Sigmoid colon (tissue), 7 donors: ENCODE measurements around the gene MXD3. TPM values are rescaled to one million over a fixed set of nuclear protein-coding genes. Genes with fewer than 3 reads are reported as not detected.

Experiments
- DNase-seq: peaks from one replicate; pipeline ENCODE4 v3.0.0-alpha.2; 2019
- H3K27ac ChIP-seq, 4 donors: fragments of 200-600 bp; sonication (generic); one replicate each; pipeline ENCODE4 v1.5.1; 2016 to 2019; ENCODE audit warnings: mild to moderate bottlenecking in 1 of 4
- H3K27me3 ChIP-seq, 3 donors: fragments of 200-600 bp; sonication (generic); one replicate each; pipeline ENCODE4 v1.5.1; 2019; ENCODE audit warnings: mild to moderate bottlenecking in 1 of 3
- H3K36me3 ChIP-seq, 4 donors: fragments of 200-600 bp; sonication (generic); one replicate each; pipeline ENCODE4 v1.5.1; 2016 to 2019
- H3K4me1 ChIP-seq, 4 donors: fragments of 200-600 bp; sonication (generic); one replicate each; pipeline ENCODE4 v1.5.1; 2017 to 2019
- H3K4me3 ChIP-seq, 4 donors: fragments of 200-600 bp; sonication (generic); one replicate each; pipeline ENCODE4 v1.5.1; 2017 to 2019; ENCODE audit warnings: mild to moderate bottlenecking in 2 of 4, moderate library complexity in 1 of 4
- H3K9me3 ChIP-seq, 4 donors: fragments of 200-600 bp in 3 of 4; sonication (generic) in 3 of 4; one replicate each; pipeline versions ENCODE4 v1.5.1 to v1.6.1; 2013 to 2019
- EP300 ChIP-seq, 4 donors: sonication (generic); formaldehyde crosslinking; IDR thresholded peaks; one replicate each; pipeline ENCODE4 v1.6.1; 2017; ENCODE audit warnings: antibody characterized with exemption in 4 of 4
- POLR2A ChIP-seq, 2 donors: fragments of 450-650 bp; IDR thresholded peaks; one replicate each; pipeline ENCODE4 v1.6.1; 2016; ENCODE audit warnings: antibody characterized with exemption in 2 of 2, mild to moderate bottlenecking in 2 of 2, moderate library complexity in 2 of 2
- POLR2AphosphoS5 ChIP-seq, 4 donors: sonication (generic); formaldehyde crosslinking; IDR thresholded peaks; one replicate each; pipeline ENCODE4 v1.6.1; 2017; ENCODE audit warnings: antibody characterized with exemption in 4 of 4
- WGBS, 2 donors: extraction: QIAGEN DNeasy Blood & Tissue Kit; methylation state at CpG; one replicate each; pipeline ENCODE4 v1.1.7; 2013; 5-methylcytosine and 5-hydroxymethylcytosine counted together
- intact Hi-C: fragments of 100-400 bp; cut with DNase I; formaldehyde crosslinking; loops from one replicate; pipeline ENCODE4 v1.15.1; 2023
- polyA plus RNA-seq, 3 donors: library from polyadenylated mRNA; stranded (reverse); fragments of 200-250 nt; gene quantifications; one replicate each; pipeline ENCODE4 v1.2.3, GENCODE V29; 2013
- total RNA-seq, 4 donors: library from RNA; depleted of rRNA; stranded (reverse); fragments of >200 nt; gene quantifications; one replicate each; pipeline ENCODE4 v1.1.0, GENCODE V29; 2016
- TF ChIP-seq, protein P1 (sequence below), 4 experiments: fragments of 450-650 bp in 3 of 4; fragments of 200-600 bp in 1 of 4; IDR thresholded peaks; one replicate each; pipeline ENCODE4 v1.5.1; 2016 to 2019; ENCODE audit warnings: antibody characterized with exemption in 4 of 4, mild to moderate bottlenecking in 3 of 4, moderate library complexity in 2 of 4
- donor health status: healthy with polysubstance abuse.
- donor health status: Bipolar disorder and iron deficiency.
- donor health status: healthy.

The MXD3 gene
- total and polyA plus RNA-seq, 7 donors = 2.1 to 23.8 (median 8.2) TPM

GRCh38 chr5:177355162-177355867 lies 43.6 kb upstream of the MXD3 start:
- H3K4me3 ChIP-seq = no peak overlapping the region
- 83 to 95% methylated on average over 1 of the region's 1 CpG for WGBS, 2 donors

GRCh38 chr5:177354711-177355110 lies 43.0 kb upstream of the MXD3 start:
- H3K4me1 ChIP-seq = peaks cover 0 to 22% (median 16%) of the 10 kb centered on the region in 4 donors
- H3K9me3 ChIP-seq = no peaks in the 10 kb centered on the region
- no peak overlapping the region for H3K4me3 ChIP-seq
- H3K27me3 ChIP-seq = peaks cover 0 to 12% (median 0%) of the 10 kb centered on the region in 3 donors
- WGBS, 2 donors = 74% methylated on average over 3 of the region's 3 CpGs
- DNase-seq = no peak
- TF ChIP-seq POLR2AphosphoS5 (IDR thresholded peaks at IDR 0.05) = no peak
- no peak for TF ChIP-seq EP300 (IDR thresholded peaks at IDR 0.05)
- no peak for TF ChIP-seq POLR2A (IDR thresholded peaks at IDR 0.05)
- TF ChIP-seq, protein P1, sequence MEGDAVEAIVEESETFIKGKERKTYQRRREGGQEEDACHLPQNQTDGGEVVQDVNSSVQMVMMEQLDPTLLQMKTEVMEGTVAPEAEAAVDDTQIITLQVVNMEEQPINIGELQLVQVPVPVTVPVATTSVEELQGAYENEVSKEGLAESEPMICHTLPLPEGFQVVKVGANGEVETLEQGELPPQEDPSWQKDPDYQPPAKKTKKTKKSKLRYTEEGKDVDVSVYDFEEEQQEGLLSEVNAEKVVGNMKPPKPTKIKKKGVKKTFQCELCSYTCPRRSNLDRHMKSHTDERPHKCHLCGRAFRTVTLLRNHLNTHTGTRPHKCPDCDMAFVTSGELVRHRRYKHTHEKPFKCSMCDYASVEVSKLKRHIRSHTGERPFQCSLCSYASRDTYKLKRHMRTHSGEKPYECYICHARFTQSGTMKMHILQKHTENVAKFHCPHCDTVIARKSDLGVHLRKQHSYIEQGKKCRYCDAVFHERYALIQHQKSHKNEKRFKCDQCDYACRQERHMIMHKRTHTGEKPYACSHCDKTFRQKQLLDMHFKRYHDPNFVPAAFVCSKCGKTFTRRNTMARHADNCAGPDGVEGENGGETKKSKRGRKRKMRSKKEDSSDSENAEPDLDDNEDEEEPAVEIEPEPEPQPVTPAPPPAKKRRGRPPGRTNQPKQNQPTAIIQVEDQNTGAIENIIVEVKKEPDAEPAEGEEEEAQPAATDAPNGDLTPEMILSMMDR (IDR thresholded peaks at IDR 0.05) = no peak
- intact Hi-C loops = no loop called here
- H3K27ac ChIP-seq = no peak overlapping the region
- peaks cover 0 to 4% (median 0%) of the 10 kb centered on the region in 4 donors for H3K36me3 ChIP-seq

More at GRCh38 chr5:177355162-177355867, 43.6 kb upstream of the MXD3 start:
- no peak for DNase-seq
- intact Hi-C loops = no loop called here
- no peaks in the 10 kb centered on the region for H3K9me3 ChIP-seq
- TF ChIP-seq POLR2A (IDR thresholded peaks at IDR 0.05) = no peak
- TF ChIP-seq EP300 (IDR thresholded peaks at IDR 0.05) = no peak
- TF ChIP-seq, protein P1 (IDR thresholded peaks at IDR 0.05) = no peak
- TF ChIP-seq POLR2AphosphoS5 (IDR thresholded peaks at IDR 0.05) = no peak
- H3K27ac ChIP-seq = no peak overlapping the region
- H3K27me3 ChIP-seq = peaks cover 0 to 12% (median 0%) of the 10 kb centered on the region in 3 donors
- no peaks in the 10 kb centered on the region for H3K36me3 ChIP-seq
- H3K4me1 ChIP-seq = peaks cover 0 to 16% (median 10%) of the 10 kb centered on the region in 4 donors

- Histone ChIP-seq H3K27me3 (peaks cover 0 to 12% (median 0%) of the 10 kb centered on the region in 3 donors), H3K36me3 (peaks cover 0 to 4% (median 0%) of the 10 kb centered on the region in 4 donors), H3K4me1 (peaks cover 0 to 26% (median 21%) of the 10 kb centered on the region in 4 donors), H3K27ac (no peak overlapping the region), H3K4me3 (no peak overlapping the region), H3K9me3 (no peaks in the 10 kb centered on the region)
- 85 to 94% methylated on average over 3 of the region's 3 CpGs for WGBS, 2 donors
- DNase-seq = no peak
- TF ChIP-seq, protein P1 (IDR thresholded peaks at IDR 0.05) = no peak
- TF ChIP-seq POLR2AphosphoS5 (IDR thresholded peaks at IDR 0.05) (no peak), EP300 (IDR thresholded peaks at IDR 0.05) (no peak), POLR2A (IDR thresholded peaks at IDR 0.05) (no peak)
- intact Hi-C loops = no loop called here
Observed at GRCh38 chr5:177354256-177354655, 42.6 kb upstream of the MXD3 start.

DNA sequence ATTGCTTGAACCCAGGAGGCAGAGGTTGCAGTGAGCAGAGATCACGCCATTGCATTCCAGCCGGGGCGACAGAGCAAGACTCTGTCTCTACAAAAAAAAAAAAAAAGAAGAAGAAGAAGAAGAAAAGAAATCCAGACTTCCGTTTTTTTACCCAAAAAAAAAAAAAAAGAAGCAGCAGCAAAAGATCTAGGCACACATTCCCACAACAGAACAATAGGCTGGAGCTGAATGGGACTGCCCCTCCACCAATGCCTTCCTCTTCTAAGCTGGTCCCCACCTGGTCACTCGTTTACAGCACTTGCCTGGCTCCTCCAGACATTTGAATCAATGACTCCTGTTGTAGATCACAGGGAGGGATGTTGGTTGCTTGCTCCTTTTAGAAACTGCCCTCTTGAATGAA lies 41.4 kb upstream of the MXD3 start:
- peaks cover 0 to under 1% (median 0%) of the 10 kb centered on the region in 3 donors for H3K27me3 ChIP-seq
- peaks cover 0 to 37% (median 27%) of the 10 kb centered on the region in 4 donors for H3K4me1 ChIP-seq
- H3K36me3 ChIP-seq = peaks cover 0 to 4% (median 0%) of the 10 kb centered on the region in 4 donors
- no peaks in the 10 kb centered on the region for H3K9me3 ChIP-seq
- intact Hi-C loops = no loop called here
- no peak overlapping the region for H3K4me3 ChIP-seq
- no peak overlapping the region for H3K27ac ChIP-seq
- 66 to 75% methylated on average over 5 of the region's 5 CpGs for WGBS, 2 donors
- TF ChIP-seq POLR2AphosphoS5 (IDR thresholded peaks at IDR 0.05) (no peak), EP300 (IDR thresholded peaks at IDR 0.05) (no peak), POLR2A (IDR thresholded peaks at IDR 0.05) (no peak)
- TF ChIP-seq, protein P1 (IDR thresholded peaks at IDR 0.05) = no peak
- no peak for DNase-seq
